Stimulated activated CD8-positive, alpha-beta memory T cell treated with anti-CD3 and anti-CD28 coated beads, Interleukin-12 subunit alpha, Interleukin-12 subunit beta, amount 100 ng/mL, for 24 hours (primary cell): ENCODE results near the gene NTN1.

ENCODE experiments used
- DNase-seq: peaks from one replicate; pipeline ENCODE4 v3.0.0-alpha.2; 2020; ENCODE audit errors: extremely low read depth

The NTN1 gene

DNA sequence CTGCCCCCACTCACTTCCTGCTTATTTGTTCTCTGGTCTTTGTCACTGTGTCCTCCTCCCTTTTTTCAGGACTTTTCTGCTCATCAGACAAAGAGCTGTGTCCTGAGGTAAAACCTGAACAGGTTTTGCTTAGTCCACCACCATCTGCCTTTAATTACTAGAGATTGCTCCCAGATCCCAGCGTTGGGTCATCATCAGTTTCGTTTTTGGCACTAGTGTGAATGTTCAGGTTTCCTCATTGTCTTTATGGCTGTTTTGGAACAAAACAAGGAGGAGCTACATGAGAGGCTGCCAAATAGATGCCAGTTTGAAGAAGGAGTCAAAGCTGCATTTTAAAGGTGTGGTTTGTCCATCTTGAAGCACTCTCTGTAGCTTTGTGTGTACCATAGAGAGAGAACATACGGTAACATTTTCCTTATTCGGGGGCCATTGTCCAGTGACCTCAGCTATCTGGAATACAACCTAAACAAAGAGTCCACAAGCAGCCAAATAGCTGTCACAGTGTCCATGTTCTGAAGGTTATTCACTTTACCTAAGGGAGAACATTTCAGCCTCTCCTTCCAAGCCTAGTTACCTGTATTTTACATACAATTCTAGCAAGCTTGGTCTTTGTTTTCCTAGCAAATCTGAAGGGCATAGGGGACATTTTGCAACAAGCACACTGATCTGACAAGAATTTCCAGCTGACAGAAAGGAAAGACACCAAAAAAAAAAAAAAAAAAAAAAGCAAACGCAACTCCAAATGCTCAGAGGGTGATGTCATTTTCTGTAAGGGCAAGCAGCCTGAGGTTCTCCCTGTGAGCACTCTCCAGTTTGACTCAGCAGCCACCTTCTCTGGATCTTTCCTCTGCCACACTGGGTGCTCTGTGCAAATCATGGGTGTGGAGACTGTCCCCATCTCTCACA lies 196.1 kb downstream of the NTN1 start:
- no peak for DNase-seq

DNA sequence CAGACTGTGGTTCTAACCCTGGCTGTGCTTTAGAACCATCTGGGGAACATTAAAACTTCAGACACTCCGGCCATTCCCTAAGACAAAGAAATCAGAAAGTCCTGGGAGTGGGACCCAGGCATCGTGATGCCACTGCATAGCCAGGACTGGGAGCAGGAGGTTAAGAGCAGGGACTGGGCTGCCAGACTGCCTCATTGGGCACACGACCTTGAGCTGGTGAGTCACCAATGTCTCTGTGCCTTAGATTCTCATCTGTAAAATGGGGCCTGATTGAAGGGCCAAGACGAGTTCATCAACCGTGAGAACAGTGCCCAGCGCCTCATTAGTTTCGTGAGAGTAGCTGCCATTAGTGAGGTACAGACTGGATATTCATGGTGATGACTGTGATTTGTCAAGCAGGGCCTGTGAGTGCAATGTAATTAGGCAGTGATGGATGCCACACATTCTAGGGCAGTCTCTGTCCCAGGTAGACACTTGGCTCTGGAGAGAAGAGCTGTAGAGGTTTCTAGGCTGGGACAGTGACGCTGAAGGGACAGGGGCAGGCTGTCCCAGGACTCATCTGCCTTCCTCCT lies 196.8 kb downstream of the NTN1 start:
- no peak for DNase-seq

DNA sequence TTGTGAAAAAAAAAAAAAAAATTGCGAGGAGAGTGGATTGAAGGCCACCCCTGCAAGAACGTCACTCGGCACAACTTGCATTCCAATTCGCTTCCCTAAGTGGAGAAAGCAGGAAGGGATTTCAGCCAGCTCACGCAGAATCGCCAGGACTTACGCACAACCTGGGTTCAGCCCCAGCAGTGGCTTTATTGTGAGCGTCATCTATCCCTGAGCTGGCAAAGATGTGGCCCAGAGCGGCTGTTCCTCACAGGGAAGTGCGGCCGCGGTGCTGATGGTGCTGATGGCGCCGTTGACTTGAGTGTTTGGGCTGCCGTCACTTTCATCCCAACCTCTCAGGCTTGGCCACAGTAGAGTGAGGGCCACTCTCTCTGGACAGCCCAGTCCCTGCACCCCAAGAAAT lies 197.6 kb downstream of the NTN1 start:
- DNase-seq: no peak

DNA sequence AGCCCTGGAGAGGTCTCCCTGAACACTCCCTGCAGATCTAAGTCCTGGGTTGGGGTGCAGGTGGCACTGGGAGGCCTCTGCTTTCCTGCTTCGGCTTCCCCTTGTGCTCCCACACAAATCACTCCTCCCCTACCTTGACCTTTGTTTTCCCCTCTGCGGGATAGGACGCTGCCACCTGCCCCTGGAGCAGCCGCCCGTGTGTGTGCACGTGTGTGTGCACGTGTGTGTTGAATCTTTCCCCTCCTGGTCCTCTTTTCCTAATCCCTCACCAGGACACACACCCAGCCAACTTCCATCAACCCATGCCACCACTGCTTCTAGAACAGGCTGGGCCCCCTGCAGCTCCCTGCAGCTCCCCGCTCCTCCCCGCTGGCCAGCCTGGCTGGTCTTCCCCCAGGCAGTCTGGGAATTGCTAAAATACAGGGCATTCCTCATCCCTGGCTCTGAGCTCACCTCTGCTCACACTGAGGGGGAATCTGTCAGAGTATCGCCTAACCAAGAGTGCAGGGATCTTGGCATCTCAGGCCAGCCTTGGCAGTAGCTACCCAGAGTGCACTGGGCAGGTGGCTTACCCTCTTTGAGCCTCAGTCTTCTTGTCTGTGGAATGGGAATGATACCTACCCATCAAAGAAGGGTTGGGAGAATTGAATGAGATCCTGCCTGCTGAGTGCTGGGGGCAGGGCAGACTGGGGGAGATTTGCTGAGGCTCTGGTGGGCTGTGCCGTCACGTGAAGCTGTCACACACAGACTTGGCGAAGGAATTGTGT lies 198.5 kb downstream of the NTN1 start:
- no peak for DNase-seq

DNA sequence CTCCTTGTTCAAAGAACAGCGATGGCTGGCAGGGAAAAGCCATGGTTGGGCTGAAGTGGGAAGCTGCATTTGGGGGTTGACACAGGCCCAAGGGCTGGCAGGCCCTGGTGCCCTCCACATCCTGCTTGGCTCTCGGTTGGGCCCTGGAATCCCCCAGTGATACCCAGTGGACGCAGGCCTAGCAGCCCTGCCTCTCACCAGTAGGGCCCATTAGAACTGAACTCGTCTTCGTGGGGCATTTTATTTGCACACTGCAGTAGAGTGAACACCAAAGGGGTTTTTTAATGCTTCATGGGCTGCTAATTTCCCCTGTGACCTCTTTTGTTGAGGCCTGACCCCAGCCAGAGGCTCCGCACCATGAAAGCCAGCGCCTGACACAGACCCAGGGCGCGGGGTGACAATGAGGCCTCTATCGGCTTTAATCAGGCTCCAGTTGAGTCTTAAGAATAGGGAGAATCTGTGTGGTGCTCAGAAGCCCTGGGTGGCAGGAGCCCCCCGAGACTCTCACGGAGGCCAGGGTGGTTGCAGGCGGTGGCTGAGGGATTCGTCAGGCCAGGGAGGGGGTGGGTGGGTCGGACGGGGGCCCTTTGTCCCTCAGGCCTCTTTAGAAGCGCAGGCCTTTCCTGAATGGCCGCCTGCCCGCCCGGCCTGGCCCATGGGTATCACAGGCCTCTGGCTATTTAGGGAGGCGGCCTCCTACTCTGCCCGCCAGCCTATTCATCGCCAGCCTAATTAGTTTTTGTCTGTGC lies 199.3 kb downstream of the NTN1 start:
- no peak for DNase-seq

DNA sequence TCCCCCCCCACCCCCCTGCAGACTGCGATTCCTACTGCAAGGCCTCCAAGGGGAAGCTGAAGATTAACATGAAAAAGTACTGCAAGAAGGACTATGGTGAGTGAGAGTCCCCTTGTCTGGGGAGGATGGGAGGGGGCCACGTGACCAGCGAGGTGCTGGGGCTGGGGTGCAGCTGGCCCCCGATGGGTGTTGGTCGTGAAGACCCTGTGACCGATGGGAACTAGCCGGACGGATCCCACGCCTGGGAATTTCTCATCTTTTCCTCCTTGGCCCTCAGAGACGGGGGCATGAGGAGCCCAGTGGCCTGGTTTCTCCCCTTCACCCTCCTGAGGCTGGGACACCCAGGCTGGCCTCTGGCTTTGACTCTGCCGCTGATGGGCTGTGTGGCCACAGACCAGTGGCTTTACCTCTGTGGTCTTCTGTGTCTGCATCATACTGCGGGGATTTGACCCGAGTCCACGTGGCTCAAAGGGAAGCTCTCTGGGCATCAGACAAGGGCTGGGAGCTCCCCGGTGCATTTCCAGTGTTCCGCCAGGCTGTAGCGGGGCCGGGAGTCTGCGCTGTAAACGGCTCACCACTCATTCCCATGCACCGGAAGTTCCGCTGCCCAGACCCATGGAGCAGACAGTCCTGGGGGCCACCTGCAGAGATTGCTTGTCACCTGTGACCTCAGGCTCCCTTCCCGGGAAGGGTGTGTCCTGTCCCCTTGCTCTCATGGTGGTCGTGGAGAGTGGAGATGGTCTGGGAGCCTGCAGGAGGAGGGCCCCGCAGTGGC lies 200.0 kb downstream of the NTN1 start:
- no peak for DNase-seq

DNA sequence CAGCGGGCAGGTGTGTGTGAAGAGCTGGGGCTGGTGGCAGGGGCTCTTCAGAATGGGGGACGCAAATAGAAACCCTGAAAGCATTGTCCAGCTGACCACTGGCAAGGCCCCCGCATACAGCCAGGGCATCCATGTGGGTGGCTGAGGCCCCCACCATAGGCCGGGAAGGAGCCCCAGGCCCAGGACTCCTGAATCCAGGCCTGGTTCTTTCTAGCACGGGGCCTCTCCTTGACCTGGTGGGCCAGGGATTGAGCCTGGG lies 200.5 kb downstream of the NTN1 start:
- DNase-seq: no peak

DNA sequence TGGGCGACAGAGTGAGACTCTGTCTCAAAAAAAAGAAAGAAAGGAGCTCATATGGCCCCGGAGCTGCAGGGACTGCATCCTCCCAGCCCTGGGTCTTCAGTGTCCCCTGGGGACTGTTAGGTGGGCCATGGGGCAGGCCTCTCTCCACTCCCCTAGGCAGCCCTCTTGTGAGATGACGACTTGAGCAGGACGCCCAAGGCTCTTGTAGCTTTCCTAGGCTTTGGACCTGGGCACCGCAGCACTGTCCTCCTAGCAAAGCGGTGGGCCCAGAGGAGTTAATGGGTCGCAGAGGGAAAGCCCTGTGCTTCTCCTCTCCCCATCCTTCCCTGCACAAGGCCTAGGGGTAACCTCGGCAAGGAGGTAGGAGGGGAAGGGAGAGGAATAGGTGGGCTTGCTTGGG lies 202.2 kb downstream of the NTN1 start:
- no peak for DNase-seq

DNA sequence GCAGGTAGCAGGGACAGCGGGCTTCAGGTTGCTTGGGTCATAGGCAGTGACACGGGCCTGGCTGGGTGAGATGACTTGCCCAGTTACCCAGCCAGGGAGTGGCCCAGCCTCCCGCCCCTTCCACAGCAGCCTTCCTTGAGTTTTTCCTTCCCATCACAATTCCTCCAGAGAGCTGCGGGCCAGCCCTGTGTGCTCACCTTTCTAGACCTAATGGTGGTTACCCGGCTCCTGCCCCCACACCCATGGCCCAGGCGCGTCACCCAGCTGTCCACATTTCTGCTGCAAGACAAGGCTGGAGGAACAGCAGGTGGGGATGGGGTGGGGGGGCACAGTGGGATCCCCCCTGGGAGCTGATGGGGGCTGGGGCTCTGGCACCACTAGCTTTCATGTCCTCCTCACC lies 203.2 kb downstream of the NTN1 start:
- no peak for DNase-seq

DNA sequence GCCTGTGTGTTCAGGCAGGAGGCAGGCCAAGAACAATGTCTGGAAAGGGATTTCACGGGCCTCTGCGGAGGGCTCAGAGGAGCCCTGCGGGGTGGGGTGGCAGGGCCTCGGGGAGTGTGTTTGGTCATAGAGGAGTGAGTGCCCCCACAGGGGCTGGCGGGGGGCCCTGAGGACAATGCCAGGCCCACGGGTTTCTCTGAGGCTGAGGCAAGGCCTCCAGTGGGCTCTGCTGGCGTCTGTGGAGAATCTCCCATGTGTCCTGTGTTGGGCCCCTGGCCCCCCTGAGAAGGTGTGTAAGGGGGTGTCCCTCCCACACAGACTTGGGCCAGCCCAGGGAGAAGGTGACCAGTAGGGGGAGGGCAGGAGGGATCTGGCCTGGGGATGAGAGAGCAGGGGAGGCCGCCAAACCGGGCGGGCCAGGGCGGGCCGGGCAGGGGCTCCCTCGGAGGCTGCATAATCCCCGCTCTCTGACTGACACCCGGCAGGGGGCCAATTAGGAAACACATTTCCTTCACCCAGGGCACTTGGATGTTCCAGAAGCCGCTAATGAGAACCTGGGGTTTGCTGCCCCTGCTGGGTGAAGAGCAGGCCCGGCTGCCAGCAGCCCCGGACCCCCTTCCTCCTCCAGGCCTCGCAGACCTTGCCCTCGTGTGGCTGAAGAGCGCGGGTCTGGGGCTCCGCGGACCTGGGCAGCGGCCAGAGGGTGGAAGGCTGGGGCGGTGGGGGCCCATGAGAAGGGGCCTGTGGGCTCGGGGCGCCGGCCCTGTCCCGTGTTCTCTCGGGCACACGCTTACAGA lies 204.2 kb downstream of the NTN1 start:
- DNase-seq: no peak

DNA sequence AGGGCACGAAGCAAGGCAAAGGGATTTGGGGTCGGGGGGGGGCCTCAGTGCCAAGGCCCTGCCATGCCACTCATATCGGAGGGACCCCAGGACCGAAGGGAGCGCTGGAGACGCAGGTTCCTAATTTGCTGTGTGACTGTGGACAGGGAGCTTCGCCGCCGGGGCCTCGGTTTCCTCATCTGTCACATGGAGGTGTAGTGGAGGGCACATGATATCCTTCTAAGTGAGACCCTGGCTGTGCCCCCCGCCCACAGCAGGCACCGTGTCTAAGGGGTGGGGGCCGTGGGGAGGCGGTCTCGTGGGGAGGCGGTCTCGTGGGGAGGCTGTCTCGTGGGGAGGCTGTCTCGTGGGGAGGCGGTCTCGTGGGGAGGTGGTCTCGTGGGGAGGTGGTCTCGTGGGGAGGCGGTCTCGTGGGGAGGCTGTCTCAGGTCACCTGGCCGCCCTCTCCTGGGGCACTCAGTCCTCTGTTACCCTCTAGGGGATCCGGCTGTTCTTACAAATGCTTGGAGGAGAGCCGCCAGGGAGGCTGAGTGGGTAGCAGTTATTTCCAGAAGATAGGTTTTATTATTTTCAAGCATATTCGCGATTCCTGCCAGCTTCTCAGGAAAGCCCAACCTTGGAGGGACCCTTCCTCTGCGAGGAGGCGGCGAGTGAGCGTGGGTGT lies 205.0 kb downstream of the NTN1 start:
- DNase-seq: no peak

DNA sequence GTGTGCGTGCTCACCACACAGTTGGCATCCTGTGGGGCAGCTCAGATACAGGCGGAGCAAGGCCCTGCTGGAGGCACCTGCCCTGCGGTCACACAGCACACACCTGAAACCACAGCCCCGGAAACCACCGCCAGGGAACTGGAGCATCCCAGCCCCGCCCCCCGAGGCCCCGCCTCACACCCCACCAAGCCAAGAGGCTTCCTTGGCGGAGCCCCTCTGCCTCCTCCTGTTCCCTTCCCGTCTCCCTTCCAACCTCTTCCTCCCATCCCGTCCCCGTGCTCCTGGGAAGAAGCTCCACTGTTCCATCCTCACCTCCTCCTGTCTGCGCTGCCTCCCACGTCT lies 205.5 kb downstream of the NTN1 start:
- no peak for DNase-seq

DNA sequence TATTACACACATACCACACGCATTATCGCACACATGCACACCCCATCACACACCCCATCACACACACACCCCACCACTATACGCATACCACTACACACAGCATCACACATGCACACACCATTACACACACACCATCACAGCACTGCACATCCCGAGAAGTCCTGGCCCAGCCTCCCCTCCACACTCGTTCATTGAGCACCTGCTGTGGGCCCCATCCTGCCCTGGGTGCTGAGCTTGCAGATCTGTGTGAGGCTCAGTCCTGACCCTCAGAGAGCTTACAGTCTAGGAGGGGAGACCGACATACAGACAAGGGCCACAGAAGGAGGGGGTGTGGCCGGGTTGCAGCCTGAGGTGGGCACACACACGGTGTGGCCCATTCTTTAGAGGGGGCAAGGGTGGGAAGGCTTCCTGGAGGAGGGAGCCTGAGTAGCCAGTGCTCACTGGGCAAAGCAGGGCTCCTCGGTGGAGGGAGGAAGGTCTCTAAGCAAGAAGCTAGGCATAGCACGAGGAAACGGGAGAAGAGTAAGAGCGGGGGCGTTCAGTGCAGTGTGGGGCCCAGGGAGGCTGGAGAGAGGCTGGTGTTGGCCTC lies 206.6 kb downstream of the NTN1 start:
- DNase-seq: no peak

DNA sequence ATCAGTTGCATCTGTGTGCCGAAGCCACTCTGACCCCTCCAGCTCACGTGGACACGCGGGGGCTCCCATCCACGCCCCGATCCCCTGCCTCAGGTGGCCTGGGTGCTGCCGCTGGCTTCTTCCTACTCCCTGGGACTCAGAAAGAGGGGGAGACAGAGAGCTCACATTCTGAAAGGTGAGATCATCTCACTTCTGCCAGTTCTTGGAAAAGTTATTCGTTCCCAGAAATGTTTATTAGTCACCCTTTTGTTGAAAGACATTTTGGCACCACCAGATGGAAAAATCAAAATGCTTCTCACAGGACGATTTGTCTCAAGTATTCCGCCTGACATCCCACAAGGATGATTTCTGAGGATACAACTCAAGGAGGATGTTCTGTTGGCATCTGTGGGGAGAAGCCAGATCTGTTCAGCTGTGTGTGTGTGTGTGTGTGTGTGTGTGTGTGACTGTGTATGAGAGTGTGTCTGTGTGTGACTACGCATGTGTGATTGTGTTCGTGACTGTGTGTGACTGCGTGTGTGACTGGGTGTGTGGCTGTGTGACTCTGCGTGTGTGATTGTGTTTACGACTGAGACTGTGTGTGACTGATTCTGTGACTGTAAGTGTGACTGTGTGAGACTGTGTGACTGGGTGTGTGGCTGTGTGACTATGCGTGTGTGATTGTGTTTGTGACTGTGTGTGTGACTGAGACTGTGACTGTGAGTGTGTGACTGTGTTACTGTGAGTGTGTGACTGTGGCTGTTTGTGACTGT lies 207.3 kb downstream of the NTN1 start:
- no peak for DNase-seq

DNA sequence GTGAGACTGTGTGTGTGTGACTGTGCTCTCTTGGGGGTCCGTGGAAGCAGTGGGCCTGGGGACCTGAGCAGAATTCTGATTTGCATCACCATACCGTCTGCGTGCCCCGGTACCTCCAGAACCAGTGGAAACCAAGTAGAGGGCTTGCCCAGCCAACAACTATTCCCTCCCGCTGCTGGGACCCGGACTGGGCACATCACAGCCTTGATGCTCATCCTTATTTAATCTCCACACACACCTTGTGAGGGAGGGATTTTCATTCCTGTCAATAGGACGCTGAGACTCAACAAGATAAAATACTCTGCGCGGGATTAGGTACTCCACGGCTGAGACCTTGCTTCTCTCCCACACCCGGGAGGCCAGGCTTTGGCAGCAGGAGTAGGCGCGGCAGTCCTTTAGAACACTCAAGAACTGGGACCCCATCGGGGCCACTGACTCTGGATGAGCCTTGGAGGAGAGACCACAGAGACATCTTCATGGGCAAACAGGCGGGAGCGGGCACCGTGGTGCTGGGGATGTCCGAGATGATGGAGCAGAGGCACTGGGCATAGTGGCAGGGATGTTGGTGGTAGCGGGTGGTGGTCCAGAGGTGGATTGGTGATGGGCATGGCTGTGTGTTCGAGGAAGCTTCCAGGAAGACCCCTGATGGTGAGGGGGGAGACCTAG lies 208.0 kb downstream of the NTN1 start:
- no peak for DNase-seq

DNA sequence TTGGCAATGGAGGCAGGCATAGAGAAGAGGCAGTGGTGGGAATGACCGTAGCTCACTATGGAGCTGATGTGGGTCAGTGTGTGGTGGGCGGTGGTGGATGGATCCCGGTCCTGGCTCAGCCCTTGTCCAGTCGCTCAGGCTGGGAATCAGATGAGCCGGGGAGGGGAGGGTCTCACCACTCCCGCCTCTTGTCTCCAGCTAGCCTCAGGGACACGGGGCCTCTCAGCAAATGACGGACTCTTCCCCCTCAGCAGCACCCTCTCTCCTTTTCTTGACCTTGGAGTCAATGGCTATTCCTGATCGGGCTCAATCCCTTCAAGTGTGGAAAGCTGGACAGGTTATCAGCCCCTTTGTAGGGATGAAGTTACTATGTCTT lies 208.5 kb downstream of the NTN1 start:
- DNase-seq: no peak

DNA sequence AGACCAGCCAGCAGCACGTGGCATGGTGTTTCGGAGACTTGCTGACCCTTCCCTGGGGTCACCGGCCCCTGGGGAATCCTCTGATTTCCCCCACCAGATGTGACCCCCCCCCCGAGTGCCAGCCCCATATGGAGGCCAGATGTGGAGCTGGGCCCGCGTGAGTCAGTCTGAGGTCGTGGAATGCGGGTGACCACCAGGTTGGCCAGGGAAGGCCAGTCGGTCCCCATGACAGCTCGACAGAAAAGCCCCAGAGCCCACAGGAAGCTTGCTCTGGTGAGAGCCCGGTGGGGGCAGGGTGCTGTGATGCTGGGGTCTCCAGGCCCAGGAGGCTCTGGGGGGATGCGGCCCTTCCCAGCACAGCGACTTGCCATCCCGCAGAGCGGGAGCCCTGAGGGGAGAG lies 209.0 kb downstream of the NTN1 start:
- DNase-seq: no peak

DNA sequence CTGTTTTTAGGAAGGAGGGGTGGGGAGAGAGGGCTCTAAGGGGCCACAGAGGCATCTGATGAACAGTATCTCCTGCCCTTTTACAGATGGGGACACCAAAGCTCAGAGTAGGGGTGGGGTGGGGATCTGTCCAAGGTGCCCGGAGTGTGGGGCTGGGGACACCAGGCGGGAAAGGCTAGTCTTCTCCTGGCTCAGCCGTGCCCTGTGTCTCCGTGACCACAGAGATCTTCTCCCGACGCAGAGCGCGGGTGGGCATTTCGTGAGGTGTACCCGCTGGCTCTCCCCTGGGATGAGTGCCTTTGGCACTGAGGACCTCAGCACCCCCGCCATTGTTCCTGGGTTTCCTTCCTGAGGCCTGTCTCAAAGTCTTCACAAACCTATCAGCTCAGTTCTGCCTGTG lies 209.6 kb downstream of the NTN1 start:
- no peak for DNase-seq
